Kidney epithelial cell (primary cell): ENCODE measurements around the gene SPEF1. TPM values are rescaled to one million over a fixed set of nuclear protein-coding genes. Genes with fewer than 3 reads are reported as not detected.
"Not testable (repeated sequence)": the region's sequence is repeated elsewhere in the genome, so short reads cannot be mapped to it uniquely, and the experiment has no call there.

ENCODE experiments used
- DNase-seq: peaks from one replicate; pipeline ENCODE4 v3.0.0-alpha.2; 2010; ENCODE audit warnings: low read depth
- H3K27me3 ChIP-seq: 2 replicates; pipeline ENCODE4 v1.6.0; 2011; ENCODE audit warnings: low read length; ENCODE audit not compliant: control insufficient read depth, insufficient read depth
- H3K36me3 ChIP-seq: 2 replicates; pipeline ENCODE4 v1.5.1; 2011; ENCODE audit warnings: low read length; ENCODE audit not compliant: control insufficient read depth, insufficient read depth
- H3K4me3 ChIP-seq: 2 replicates; pipeline ENCODE4 v1.5.1; 2011; ENCODE audit warnings: low read depth, mild to moderate bottlenecking, control low read depth, low read length
- total RNA-seq: library from RNA; depleted of rRNA; stranded (reverse); fragments of >200 nt; gene quantifications from 2 replicates; pipeline ENCODE4 v1.2.3, GENCODE V29; 2015
- TF ChIP-seq, protein P1 (sequence below): IDR thresholded peaks from 2 replicates; pipeline ENCODE4 v1.5.1; 2011; ENCODE audit warnings: mild to moderate bottlenecking, moderate library complexity, low read length, control low read depth, inconsistent platforms; ENCODE audit not compliant: insufficient read depth, poor library complexity, severe bottlenecking

The SPEF1 gene
- total RNA-seq, 1 donor from 2014 or later: not detected

DNA sequence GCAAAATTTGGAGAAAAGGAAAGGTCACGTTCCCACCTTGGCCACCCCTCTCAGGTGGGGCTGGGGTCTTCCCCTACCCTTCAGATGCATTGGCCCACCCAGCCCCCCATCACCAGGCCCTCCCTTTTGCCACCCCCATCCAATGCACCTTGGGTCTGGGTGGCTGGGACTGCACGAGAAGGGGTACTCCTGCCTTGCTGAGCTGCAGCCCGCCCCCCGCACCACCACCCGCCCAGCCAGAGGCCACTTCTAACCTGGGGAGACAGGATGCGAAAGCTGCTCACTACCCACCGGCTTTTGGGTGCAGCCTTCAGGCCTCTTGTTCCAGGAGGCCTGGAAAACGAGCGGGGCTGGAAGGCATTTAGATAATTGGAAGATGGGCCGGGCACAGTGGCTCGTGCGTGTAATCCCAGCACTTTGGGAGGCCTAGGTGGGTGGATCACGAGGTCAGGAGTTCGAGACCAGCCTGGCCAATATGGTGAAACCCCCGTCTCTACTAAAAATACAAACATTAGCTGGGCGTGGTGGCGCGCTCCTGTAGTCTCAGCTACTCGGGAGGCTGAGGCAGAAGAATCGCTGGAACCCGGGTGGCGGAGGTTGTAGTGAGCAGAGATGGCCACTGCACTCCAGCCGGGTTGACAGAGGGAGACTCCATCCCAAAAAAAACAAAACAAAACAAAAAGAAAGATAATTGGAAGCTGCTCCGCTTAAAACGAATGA lies 13.6 kb upstream of the SPEF1 start:
- TF ChIP-seq, protein P1, sequence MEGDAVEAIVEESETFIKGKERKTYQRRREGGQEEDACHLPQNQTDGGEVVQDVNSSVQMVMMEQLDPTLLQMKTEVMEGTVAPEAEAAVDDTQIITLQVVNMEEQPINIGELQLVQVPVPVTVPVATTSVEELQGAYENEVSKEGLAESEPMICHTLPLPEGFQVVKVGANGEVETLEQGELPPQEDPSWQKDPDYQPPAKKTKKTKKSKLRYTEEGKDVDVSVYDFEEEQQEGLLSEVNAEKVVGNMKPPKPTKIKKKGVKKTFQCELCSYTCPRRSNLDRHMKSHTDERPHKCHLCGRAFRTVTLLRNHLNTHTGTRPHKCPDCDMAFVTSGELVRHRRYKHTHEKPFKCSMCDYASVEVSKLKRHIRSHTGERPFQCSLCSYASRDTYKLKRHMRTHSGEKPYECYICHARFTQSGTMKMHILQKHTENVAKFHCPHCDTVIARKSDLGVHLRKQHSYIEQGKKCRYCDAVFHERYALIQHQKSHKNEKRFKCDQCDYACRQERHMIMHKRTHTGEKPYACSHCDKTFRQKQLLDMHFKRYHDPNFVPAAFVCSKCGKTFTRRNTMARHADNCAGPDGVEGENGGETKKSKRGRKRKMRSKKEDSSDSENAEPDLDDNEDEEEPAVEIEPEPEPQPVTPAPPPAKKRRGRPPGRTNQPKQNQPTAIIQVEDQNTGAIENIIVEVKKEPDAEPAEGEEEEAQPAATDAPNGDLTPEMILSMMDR: no peak
- H3K4me3 ChIP-seq: no peak overlapping the region

DNA sequence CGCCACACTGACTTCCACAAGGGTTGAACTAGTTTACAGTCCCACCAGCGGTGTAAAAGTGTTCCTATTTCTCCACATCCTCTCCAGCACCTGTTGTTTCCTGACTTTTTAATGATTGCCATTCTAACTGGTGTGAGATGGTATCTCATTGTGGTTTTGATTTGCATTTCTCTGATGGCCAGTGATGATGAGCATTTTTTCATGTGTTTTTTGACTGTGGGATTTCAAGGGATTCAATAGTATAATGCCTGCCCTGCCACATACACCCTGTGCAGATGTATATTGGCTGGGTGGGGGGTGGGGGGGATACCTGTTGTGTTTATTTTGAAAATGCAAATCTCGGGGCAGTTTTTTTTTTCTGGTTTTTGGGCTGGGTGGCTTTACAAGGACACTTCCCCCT lies 12.9 kb upstream of the SPEF1 start:
- not testable (repeated sequence) for H3K4me3 ChIP-seq, H3K27me3 ChIP-seq, DNase-seq, H3K36me3 ChIP-seq

More for the DNA sequence above, 13.6 kb upstream of the SPEF1 start:
- no peak for DNase-seq
- no peaks in the 10 kb centered on the region for H3K27me3 ChIP-seq
- H3K36me3 ChIP-seq: no peaks in the 10 kb centered on the region

DNA sequence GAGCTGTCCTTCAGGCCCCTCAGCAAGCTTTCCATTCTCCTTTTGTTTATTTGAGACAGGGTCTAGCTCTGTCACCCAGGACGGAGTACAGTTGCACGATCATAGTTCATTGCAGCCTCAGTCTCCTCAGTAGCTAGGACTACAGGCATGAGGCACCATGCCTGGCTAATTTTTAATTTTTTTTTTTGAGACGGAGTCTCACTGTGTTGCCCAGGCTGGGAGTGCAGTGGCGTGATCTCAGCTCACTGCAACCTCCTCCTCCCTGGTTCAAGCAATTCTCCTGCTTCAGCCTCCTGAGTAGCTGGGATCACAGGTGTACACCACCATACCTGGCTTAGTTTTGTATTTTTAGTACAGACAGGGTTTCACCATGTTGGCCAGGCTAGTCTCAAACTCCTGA lies 8.0 kb upstream of the SPEF1 start:
- not testable (repeated sequence) for H3K36me3 ChIP-seq, H3K4me3 ChIP-seq, H3K27me3 ChIP-seq, DNase-seq

DNA sequence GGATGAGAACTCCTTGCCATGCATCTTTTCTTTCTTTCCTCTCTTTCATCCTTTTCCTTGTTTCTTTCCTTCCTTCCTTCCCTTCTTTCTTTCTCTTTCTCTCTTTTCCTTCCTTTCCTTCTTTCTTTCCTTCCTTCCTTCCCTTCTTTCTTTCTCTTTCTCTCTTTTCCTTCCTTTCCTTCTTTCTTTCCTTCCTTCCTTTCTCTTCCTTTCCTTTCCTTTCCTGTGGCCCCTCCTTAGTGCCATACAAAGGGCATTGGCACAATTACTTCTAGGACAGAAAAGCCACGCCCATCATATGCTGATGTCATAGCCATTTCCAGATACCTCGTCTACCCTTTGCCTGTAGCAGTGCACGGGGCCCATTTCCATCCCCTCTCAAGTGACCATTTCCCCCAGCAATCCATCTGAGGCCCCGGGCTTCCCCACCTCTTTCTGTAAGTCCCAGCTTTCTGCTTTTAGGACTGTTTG lies 7.5 kb upstream of the SPEF1 start:
- Histone ChIP-seq H3K36me3 (no peaks in the 10 kb centered on the region), H3K27me3 (no peaks in the 10 kb centered on the region), H3K4me3 (no peak overlapping the region)
- DNase-seq: no peak
- TF ChIP-seq, protein P1: no peak

DNA sequence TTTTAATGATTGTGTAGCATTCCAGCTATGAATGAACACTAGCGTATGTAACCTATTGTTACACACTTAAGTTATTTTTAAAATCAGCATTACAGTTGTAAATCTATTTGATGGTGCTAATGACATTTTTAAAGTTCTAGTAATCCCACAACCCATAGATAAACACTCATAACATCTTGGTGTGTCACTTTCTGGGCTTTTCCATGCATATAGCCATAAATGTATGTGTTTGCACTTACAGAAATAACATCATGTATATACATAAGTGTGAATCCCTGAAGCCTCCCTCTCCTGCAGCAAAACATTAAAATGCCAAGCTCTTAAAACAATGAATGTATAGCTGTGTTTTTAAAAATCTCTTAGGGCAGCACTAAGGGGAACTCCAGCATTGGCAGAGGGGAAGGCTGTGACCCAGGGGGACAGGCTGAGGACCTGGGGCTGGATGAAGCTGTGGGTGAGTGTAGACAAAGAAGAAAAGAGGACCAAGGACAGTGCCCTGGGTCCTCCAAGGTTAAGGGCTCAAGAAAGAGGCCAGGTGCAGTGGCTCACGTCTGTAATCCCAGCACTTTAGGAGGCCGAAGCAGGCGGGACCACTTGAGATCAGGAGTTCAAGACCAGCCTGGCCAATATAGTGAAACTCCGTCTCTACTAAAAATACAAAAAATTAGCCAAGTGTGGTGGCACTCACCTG lies 6.2 kb upstream of the SPEF1 start:
- no peak for DNase-seq
- no peaks in the 10 kb centered on the region for H3K27me3 ChIP-seq
- H3K36me3 ChIP-seq: no peaks in the 10 kb centered on the region
- H3K4me3 ChIP-seq: peak overlapping the region; percentile 34
- TF ChIP-seq, protein P1: no peak

DNA sequence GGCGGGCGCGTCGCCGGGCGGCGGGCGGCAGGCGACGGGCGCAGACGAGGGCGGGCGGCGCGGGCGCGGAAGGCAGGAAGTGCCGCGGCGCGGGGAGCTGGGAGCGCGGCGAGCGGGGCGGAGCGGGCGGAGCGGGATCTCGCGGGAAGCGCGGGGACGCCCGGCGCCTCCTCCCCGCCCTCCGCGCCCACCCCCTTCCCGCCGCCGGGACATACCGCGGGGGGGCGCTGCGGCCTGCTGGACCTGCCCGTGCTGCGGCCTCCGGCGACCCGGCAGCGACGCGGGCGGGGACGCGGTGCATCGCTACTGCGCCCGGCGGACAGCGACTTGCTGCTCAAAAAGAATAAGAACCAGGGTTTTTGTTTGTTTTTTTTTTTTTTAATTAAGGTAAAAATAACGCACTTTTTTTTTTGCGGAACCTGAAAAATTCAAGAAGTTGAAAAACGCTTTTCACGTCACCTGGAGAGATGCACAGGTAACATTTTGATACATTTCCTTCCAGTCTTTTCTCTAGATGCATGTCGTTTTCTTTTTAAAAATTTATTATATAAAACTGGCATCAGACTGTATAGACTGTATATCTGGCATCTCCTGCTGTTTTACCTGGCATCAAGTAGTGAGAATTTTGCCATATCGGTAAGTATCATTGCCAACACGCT lies 5.5 kb upstream of the SPEF1 start, which contains the start of gene CENPB:
Gene CENPB, minus strand, starts transcription at position 76 of the 659 bp plus-strand sequence. CDS start 257 bp downstream, outside the sequence.
- no peak for DNase-seq
- Histone ChIP-seq H3K4me3 (peak within 1 kb of the TSS; percentile 63), H3K27me3 (no peaks in the 10 kb centered on the region), H3K36me3 (no peaks in the 10 kb centered on the region)
- TF ChIP-seq, protein P1: no peak
